ENCODE measurements around the gene DAZAP1.

Gene DAZAP1

DNA sequence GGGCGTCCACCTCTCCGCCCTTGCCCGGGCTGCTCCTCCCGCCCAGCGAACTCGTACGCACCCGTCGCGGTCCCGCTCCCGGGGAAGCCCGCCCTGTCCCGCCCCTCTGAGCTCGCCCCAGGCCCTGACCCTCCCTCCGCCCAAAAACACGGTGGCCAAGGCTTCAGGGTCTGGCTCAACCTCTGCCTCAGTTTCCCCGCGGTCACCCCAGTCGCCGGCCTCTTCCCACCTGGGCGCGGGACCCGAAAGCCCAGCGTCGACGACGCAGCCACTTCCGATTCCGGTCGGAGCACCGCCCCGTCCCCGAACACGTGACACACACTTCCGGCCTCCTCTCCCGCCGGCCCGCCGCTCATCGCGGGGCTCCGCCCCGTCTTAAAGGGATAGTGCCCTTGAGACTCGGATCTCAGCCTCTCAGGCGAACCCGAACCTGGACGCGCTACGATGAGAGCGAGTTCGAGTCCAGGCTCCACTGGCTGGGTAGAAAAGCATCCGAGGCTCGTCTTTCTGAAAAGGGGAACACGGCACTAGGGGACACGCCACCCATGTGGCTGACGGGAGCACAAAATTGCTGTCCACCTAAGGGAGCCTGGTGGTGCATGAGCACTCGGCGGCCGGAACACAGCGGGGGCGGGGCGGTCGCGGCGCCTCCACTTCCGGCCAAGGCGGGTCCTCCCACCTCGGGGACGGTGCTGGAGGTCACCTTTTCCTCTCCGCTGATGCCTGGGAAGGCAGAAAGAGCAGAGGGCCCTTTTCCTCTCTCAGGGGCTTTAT lies 71.7 kb downstream of the DAZAP1 start, which contains the start of gene C19orf25:
TSS of gene C19orf25 (minus strand) at position 282 of the 774 bp plus-strand sequence. CDS start 312 bp downstream, outside the sequence.
- H3K4me3 ChIP-seq (ENCODE audit: insufficient read depth, low read depth, low read length), result peak within 1 kb of the TSS; percentile 50
- H3K9me3 ChIP-seq (ENCODE audit: control insufficient read depth, low read length), result no peaks in the 10 kb centered on the region
- no peak within 1 kb of the TSS for H3K27ac ChIP-seq (ENCODE audit: insufficient read depth, low read depth, low read length, poor library complexity, severe bottlenecking)
- H3K36me3 ChIP-seq (ENCODE audit: control insufficient read depth, insufficient read depth, low read length), result no peaks in the 10 kb centered on the region
- peaks cover 4% of the 10 kb centered on the region for H3K4me1 ChIP-seq (ENCODE audit: control insufficient read depth, insufficient read depth, low read length)
- H3K27me3 ChIP-seq (ENCODE audit: control insufficient read depth, insufficient read depth, low read length, poor library complexity, severe bottlenecking), result no peaks in the 10 kb centered on the region
- 1% methylated on average over 71 of the region's 71 CpGs for WGBS, 2 experiments

GRCh38 chr19:1481224-1481892 lies 74.0 kb downstream of the DAZAP1 start:
- Histone ChIP-seq H3K9me3 (ENCODE audit: control insufficient read depth, low read length) (no peaks in the 10 kb centered on the region), H3K27me3 (ENCODE audit: control insufficient read depth, insufficient read depth, low read length, poor library complexity, severe bottlenecking) (no peaks in the 10 kb centered on the region), H3K4me1 (ENCODE audit: control insufficient read depth, insufficient read depth, low read length) (peaks cover 4% of the 10 kb centered on the region), H3K27ac (ENCODE audit: insufficient read depth, low read depth, low read length, poor library complexity, severe bottlenecking) (no peak overlapping the region), H3K4me3 (ENCODE audit: insufficient read depth, low read depth, low read length) (no peak overlapping the region), H3K36me3 (ENCODE audit: control insufficient read depth, insufficient read depth, low read length) (no peaks in the 10 kb centered on the region)
- WGBS, 2 experiments, result 89 to 90% methylated on average over 26 of the region's 26 CpGs

GRCh38 chr19:1481893-1482360 lies 74.5 kb downstream of the DAZAP1 start:
- H3K9me3 ChIP-seq (ENCODE audit: control insufficient read depth, low read length), result no peaks in the 10 kb centered on the region
- H3K27ac ChIP-seq (ENCODE audit: insufficient read depth, low read depth, low read length, poor library complexity, severe bottlenecking), result no peak overlapping the region
- 93 to 94% methylated on average over 36 of the region's 36 CpGs for WGBS, 2 experiments
- no peaks in the 10 kb centered on the region for H3K36me3 ChIP-seq (ENCODE audit: control insufficient read depth, insufficient read depth, low read length)
- H3K27me3 ChIP-seq (ENCODE audit: control insufficient read depth, insufficient read depth, low read length, poor library complexity, severe bottlenecking), result no peaks in the 10 kb centered on the region
- H3K4me3 ChIP-seq (ENCODE audit: insufficient read depth, low read depth, low read length), result no peak overlapping the region
- peaks cover 4% of the 10 kb centered on the region for H3K4me1 ChIP-seq (ENCODE audit: control insufficient read depth, insufficient read depth, low read length)

DNA sequence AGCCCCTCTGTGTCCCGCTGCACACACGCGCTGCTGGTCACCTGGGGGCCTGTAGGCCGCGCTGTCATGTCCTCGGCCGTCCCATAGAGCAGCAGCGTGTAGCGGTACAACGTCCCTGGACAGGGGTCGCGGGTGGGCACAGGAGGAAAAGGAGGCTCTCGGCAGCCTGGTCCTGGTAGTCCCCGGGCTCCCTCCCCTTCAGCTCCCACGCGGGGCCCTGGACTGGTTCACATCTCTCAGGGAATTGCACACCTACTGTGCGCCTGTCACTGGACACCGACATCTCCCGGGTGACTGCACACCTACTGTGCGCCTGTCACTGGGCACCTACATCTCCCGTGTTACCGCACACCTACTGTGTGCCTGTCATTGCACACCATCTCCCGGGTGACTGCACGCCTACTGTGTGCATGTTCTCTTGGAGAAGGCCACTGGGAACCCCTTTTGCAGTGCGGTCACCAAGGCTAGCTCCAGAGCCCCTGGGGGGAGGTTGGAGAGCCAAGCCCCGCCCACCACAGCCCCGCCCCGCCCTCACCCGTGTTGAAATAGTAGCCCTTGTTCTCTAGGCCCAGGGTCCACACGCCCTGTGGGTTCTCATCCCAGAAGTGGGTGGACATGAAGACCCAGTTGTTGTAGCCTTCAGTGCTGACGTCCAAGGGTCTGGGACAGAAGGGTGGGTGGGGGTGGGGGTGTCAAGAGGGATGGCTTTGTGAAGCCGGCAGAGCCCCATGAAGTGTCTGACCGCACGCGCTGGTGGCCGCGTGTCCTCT lies 75.2 kb downstream of the DAZAP1 start:
- Histone ChIP-seq H3K9me3 (ENCODE audit: control insufficient read depth, low read length) (no peaks in the 10 kb centered on the region), H3K27ac (ENCODE audit: insufficient read depth, low read depth, low read length, poor library complexity, severe bottlenecking) (no peak overlapping the region), H3K4me3 (ENCODE audit: insufficient read depth, low read depth, low read length) (no peak overlapping the region), H3K27me3 (ENCODE audit: control insufficient read depth, insufficient read depth, low read length, poor library complexity, severe bottlenecking) (no peaks in the 10 kb centered on the region), H3K36me3 (ENCODE audit: control insufficient read depth, insufficient read depth, low read length) (no peaks in the 10 kb centered on the region), H3K4me1 (ENCODE audit: control insufficient read depth, insufficient read depth, low read length) (peaks cover 4% of the 10 kb centered on the region)
- WGBS, 2 experiments, result 91% methylated on average over 37 of the region's 37 CpGs

GRCh38 chr19:1483131-1483978 lies 76.0 kb downstream of the DAZAP1 start:
- Histone ChIP-seq H3K9me3 (ENCODE audit: control insufficient read depth, low read length) (no peaks in the 10 kb centered on the region), H3K27ac (ENCODE audit: insufficient read depth, low read depth, low read length, poor library complexity, severe bottlenecking) (no peak overlapping the region), H3K4me1 (ENCODE audit: control insufficient read depth, insufficient read depth, low read length) (no peaks in the 10 kb centered on the region), H3K4me3 (ENCODE audit: insufficient read depth, low read depth, low read length) (no peak overlapping the region), H3K27me3 (ENCODE audit: control insufficient read depth, insufficient read depth, low read length, poor library complexity, severe bottlenecking) (no peaks in the 10 kb centered on the region), H3K36me3 (ENCODE audit: control insufficient read depth, insufficient read depth, low read length) (no peaks in the 10 kb centered on the region)
- WGBS, 2 experiments, result 94 to 95% methylated on average over 77 of the region's 77 CpGs

- H3K36me3 ChIP-seq (ENCODE audit: control insufficient read depth, insufficient read depth, low read length), result no peaks in the 10 kb centered on the region
- 95% methylated on average over 23 of the region's 23 CpGs for WGBS, 2 experiments
- no peaks in the 10 kb centered on the region for H3K4me1 ChIP-seq (ENCODE audit: control insufficient read depth, insufficient read depth, low read length)
- no peaks in the 10 kb centered on the region for H3K27me3 ChIP-seq (ENCODE audit: control insufficient read depth, insufficient read depth, low read length, poor library complexity, severe bottlenecking)
- no peak overlapping the region for H3K27ac ChIP-seq (ENCODE audit: insufficient read depth, low read depth, low read length, poor library complexity, severe bottlenecking)
- no peaks in the 10 kb centered on the region for H3K9me3 ChIP-seq (ENCODE audit: control insufficient read depth, low read length)
- no peak overlapping the region for H3K4me3 ChIP-seq (ENCODE audit: insufficient read depth, low read depth, low read length)
These were observed 76.6 kb downstream of the DAZAP1 start for GRCh38 chr19:1483979-1484428.
